Measurements from ENCODE around the gene ORC3. TPM values are rescaled to one million over a fixed set of nuclear protein-coding genes. Genes with fewer than 3 reads are reported as not detected.

ORC3 gene
- 13.3 and 19.8 TPM in 2 replicates for total RNA-seq

DNA sequence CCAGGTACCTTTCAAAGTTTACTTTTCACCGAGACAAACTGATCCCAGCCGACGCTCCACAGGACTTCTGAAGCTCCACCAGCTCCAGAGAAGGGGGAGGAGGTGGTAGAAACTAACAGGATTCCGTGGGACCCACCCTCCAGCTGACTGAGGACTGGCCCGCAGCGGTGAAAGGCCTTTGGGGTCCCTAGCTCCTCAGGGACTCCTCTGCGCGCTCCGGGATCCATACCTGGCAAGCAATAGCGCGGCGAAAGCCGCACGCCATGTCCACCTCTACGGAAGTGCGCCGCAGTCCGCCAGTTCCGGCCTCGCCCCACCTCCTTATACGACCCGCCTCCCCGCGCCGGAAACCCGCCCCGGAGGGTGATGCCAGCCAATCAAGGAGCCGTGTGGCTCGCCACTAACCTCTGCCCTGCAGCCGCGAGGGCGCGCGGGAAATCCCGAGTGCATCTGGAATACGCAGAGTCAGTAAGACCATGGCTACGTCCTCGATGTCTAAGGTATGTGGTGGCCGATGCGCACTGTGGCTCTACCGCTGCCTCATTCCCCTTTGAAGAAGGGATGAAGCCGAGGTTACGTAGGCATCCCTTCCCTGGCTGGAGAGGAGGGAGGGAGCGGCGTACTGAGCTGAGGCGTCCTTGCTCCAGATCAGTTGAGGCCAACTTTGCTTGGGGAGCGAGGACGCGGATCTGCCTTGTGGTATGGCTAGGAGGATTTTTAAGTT, at the start of gene ORC3, which contains the start of gene RARS2:
TSS of gene ORC3 (plus strand) at position 443 of the 724 bp plus-strand sequence. CDS start at position 477, 34 bp downstream.
TSS of gene RARS2 (minus strand) at position 295 of the 724 bp plus-strand sequence. CDS start at position 265, 30 bp downstream.
- DNase-seq (ENCODE audit: low read depth, low spot score) = peak; percentile 76

DNA sequence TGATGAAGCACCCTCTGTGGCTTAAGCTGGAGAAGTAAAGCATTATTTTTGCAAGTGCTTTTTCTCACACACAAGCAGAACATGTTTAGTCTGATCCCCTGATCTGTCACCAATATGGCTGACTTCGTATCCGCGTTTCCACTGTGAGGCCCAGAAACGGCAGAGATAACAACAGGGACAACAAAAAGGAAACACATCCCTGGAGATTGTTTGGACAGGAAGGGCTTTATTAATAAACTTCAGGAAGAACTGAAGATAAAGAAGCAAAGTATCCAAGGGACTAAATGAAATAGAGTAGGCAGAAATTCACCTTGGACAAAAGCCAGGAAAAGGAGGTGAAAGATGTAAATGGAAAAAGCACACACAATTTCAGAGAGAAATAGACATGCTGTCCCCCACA, 49.4 kb upstream of the ORC3 start:
- peak; percentile 57 for DNase-seq (ENCODE audit: low read depth, low spot score)

DNA sequence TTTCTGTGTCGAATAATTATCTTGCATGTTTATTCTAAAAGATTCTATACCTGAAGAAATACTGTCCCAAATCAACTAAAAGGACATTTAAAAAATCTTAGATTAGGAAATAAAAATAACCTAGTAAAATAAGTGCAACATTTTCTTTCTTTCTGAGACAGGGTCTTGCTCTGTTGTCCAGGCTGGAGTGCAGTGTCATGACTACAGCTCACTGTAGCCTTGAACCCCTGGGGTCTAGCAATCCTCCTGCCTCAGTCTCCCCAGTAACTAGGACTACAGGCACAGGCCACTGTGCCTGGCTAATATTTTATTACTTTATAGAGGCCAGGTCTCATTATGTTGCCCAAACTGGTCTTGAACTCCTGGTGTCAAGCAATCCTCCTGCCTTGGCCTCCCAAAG, 48.9 kb upstream of the ORC3 start:
- DNase-seq (ENCODE audit: low read depth, low spot score) = no peak

DNA sequence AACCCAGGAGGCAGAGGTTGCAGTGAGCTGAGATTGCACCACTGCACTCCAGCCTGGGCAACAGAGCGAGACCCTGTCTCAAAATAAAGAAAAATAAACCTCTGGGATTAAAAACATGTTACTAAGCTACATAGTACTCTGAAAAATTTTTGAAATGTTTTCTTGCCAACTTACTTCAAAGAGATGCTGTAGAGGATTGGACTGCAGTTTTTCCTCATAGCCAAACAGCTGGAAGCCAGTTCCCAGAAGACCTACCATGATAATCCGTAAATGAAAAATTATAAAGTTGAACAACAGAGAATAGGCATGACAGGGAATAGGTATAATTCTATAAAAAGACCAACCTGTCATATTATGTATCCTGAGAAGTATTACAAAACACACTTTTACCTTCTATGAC, 48.2 kb upstream of the ORC3 start:
- DNase-seq (ENCODE audit: low read depth, low spot score) = no peak

DNA sequence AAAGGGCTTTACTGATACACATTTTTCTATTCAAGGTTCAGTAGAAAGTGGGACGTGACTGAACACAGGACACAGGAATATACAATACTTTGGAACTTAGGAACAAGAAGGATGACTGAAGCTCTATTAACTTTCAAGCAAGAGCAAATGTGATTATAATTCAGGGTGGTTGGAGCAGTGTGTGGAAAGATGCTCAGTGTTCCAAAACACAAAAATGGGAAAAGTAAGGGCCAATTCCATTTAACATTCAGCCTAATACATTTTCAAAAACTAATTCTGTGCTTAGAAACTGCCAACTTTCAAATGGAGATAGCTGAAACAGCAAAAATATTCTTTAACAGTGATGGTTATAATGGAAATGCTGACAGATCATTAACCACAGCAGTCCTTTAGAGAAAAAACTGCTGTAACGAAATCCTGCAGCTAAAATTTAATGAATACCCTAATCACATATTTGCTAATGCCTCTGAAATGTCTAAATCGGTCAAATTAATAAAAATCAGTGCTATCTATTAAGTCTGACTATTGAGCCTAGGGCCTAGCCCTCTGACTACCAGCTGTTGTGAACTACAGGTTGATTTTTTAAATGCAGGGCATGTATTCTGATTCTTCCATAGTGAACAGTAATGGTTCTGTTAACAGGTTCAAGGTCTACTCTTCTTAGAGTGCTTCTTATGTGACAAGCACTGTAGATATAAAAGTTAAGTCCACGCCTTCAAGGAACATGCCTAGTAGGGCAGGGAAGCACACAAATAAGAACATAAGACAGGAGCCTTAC, 46.0 kb upstream of the ORC3 start:
- no peak for DNase-seq (ENCODE audit: low read depth, low spot score)

DNA sequence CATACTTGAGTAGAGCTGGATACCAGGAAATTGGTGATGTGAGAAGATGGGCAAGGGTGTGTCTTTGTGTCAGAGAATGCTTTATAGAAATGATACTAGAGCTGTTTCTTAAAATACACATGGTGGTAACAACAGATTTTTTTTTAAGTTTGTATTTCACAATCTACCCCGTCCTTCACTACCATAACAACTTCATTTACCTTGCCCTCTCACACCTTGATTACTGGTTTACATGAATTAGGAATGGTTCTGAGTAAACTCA, 45.5 kb upstream of the ORC3 start:
- no peak for DNase-seq (ENCODE audit: low read depth, low spot score)

DNA sequence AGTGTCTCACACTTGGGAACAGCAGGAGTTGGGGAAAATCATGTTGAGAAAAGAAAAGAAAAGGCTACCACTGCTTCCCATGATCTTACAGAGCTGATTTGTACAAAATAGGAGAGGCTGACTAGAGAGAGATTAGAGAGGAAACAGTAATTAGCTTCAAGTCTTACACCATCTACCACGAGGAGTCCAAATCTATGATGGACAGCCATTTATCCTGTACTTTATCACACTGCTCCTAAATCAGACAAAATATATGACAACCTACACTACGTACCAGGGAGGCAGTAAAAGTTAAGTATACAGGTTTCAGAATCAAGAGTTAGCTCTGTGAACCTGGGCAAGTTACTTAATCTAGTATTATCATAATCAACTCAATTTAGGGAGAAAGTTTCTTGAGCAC, 38.1 kb upstream of the ORC3 start:
- no peak for DNase-seq (ENCODE audit: low read depth, low spot score)

DNA sequence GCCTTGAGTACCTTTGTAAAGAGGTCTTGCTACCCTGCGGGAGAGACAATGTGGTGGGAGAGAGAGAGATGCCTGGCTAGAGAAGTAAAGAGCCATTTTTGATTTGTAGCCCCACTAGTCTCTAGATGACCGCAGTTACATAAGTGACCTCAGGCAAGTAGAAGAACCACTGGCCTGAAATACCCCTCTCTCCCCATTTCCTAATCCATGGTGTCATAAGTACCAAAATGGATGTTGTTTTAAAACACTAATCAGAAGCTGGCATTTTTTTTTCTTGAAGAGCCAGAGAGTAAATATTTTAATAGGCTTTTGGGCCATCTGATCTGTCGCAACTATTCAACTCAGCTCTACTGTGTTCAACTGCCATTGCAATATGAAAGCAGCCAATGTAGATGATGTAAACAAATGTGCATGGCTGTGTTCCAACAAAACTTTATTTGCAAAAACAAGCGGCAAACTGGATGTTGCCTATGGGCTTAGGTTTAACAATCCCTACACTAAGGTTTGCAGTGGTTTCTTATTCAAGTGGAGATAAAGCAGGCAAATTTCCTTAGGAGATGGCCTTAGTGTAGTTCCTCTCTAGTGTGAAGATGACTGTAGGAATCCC, 36.7 kb upstream of the ORC3 start:
- DNase-seq (ENCODE audit: low read depth, low spot score) = no peak

DNA sequence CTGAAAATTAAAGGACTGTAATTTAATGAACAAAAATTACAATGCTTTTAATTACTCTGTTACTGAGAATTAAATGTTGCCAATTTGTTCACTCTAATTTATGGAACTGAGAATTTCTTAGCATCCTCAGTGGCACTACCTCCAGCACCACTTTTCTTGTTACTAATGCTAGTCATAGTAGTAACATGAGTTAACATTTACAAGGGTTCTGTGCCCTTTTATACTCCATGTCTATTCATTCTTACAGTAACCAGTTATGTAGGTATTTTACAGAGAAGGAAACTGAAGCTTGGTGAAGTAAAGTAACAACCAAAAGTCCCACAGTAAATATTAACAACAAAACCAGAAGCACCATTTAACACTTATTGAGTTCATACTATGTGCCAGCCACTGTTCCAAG, 34.4 kb upstream of the ORC3 start:
- no peak for DNase-seq (ENCODE audit: low read depth, low spot score)

DNA sequence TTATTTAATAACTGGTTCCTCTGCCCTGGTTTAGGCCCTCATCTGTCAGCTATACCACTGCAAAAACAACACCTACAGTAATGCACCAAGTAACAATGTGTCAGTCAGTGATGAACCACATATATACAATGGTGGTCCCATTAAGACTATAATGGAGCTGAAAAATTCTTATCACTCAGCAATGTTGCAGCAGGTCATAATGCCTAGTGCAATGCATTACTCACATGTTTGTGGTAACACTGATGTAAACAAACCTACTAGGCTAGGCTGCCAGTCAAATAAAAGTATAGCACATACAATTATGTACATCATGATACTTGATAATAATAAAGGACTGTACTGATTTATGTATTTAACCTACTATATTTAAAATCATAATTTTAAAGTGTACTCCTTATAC, 31.5 kb upstream of the ORC3 start:
- DNase-seq (ENCODE audit: low read depth, low spot score) = no peak

DNA sequence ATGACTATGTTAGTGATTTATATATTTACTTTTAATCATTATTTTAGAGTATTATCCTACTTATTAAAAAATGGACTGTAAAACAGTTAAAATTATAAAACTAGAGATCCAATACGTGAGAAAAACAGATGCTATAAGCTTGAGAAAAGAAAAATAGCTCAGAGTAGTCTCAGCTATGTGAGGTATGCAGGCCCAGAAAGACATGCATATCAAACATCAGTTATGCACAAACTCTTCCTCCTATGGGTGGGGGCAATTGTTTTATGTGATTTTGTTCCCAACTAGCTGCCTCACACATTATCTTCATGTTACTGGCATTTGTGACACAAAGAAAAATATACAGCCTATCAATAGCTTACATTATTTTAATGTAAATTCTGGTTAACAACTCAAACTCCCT, 28.9 kb upstream of the ORC3 start:
- DNase-seq (ENCODE audit: low read depth, low spot score) = no peak

DNA sequence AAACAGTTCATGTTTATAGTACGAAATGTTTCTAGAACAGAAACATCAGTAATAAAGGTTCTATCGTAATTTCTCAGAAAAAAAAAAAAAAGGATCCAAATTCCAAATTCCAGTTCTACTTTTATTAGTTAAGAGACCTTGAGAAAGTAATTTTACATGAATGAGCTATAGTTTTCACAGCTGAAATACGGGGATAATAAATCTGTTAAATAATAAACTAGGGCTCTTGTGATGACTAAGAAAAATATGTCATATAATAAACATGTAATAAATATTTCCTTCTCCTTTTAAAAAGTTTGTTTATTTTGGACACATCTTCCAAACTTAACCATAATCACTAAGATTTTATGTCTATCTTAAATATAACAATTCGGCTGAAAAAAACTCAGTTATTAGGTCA, 17.9 kb upstream of the ORC3 start:
- no peak for DNase-seq (ENCODE audit: low read depth, low spot score)

DNA sequence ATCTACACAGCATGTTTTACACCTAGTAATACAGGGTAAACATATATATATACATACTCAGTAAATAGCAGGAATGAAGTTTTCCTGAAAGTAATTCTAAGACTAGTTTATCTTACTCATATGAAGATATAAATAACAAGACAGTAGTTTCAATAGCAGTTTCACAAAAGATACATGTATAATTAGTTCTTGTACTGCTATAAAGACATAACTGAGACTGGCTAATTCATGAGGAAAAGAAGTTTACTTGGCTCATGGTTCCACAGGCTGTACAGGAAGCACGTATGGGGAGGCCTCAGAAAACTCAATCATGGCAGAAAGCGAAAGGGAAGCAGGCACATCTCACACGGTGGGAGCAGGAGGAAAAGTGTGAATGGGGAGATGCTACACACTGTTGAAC, 17.1 kb upstream of the ORC3 start:
- no peak for DNase-seq (ENCODE audit: low read depth, low spot score)

DNA sequence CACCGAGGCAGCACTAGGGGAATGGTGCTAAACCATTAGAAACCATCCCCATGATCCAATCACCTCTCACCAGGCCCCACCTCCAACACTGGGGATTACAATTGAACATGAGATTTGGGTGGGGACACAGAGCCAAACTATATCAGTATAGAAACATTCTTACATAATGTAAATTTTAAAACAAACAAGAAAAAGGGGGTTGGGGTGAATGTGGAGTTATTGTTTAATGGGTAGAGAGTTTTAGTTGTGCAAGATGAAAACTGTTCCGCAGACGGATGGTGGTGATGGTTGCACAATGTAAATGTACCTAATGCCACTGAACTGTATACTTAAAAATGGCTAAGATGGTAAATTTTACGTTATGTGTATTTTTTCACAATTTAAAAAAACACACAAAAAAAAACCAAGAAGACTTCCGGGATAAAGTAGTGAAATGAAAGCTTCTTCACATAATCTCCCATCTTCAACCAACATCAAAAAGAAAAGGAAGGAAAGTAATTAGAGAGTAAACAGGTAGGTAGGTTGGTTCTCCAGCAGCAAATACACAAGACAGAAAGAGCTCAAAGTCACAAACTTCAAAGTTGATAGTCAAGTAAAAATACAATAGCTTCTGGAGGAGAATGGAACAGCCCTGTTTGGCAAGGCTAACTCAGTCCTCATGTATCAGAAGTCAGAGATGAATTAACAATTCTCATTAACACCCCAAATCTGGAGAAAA, 16.5 kb upstream of the ORC3 start:
- DNase-seq (ENCODE audit: low read depth, low spot score) = no peak

DNA sequence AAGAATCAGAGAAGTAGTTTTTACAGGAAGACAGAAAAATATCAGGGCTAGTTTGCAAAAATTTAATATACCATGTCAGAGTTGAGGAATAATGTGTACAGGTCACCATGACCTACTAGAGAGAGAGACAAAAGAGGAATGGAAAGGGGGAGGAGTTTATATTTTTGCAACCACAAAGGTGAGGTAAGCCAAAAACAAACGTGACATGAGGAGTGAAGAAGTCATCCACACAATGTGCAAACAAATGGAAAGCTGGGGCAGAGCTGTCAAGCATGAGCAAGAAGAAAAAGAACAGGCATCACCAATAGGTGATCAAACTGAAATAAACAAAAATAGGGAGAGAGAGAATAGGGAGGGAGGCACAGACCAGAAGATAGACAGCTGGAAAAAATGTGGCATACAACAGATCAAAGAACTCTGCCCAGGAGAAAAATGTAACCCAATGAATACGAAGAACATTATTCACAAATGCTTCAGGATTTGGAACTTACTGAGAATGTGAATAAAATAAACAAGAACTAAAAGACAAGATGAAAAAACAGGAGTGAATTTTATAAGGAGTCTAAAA, 15.6 kb upstream of the ORC3 start:
- no peak for DNase-seq (ENCODE audit: low read depth, low spot score)

DNA sequence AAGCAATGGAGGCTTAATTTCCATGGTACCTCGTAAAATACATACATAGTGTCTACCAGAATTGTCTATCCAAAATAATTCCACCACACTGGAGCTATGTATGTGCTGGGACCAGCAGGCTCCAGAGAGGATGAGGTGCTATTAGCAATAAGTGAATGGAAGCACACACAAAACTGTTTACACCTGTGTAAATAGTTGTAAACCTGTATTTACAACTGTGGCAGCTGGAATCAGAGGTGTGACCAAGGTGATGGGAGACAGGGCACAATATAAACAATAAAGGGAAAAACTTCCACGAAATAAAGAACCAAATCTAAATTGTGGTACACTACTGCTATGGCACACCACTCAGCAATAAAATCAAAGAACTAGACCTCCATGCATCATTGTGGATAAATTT, 14.5 kb upstream of the ORC3 start:
- DNase-seq (ENCODE audit: low read depth, low spot score) = no peak

DNA sequence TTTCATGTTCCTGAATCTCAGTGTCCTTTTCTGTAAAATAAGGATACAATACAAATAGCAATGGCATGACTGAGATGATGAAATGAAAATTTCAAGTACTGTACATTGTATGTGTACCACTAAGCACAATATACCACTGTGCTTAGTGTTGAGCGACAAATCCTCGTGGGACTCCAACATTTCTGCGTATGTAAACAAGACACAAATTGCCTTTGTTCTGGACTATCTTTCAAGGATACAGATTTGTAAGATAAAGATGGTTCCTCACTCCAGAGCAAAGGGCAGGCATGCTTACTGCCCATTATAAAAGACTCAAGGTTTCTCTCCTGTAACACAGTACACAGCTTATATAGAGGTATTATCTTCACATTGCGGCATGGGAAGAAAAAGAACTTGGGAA, 6.1 kb upstream of the ORC3 start:
- no peak for DNase-seq (ENCODE audit: low read depth, low spot score)

DNA sequence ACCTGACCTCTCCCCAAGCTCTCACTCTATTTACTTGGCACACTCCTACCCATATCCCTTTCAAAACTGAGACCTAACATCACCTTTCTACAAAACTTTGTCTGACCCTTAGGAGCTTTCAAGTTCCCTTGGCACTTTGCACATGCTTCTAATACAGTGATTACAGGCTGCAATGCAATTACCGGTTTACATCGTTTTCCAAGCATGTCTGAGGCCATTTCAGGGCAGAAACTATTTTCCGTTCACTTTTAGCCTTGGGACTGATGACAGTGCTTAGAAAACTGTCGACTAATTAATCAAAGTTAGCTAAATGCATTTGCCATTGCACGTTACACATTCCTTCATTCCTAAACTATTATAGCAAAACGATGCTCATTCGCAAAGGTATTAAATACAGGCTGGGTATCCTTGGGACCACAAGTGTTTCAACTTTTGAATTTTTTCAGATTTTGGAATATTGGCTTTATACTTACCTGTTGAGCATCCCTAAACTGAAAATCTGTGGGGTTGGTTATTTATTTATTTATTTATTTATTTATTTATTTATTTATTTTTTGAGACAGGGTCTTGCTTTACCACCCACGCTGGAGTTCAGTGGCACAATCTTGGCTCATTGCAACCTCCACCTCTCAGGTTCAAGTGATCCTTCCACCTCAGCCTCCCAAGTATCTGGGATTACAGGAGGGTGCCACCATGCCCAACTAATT, 3.4 kb upstream of the ORC3 start:
- DNase-seq (ENCODE audit: low read depth, low spot score) = no peak

DNA sequence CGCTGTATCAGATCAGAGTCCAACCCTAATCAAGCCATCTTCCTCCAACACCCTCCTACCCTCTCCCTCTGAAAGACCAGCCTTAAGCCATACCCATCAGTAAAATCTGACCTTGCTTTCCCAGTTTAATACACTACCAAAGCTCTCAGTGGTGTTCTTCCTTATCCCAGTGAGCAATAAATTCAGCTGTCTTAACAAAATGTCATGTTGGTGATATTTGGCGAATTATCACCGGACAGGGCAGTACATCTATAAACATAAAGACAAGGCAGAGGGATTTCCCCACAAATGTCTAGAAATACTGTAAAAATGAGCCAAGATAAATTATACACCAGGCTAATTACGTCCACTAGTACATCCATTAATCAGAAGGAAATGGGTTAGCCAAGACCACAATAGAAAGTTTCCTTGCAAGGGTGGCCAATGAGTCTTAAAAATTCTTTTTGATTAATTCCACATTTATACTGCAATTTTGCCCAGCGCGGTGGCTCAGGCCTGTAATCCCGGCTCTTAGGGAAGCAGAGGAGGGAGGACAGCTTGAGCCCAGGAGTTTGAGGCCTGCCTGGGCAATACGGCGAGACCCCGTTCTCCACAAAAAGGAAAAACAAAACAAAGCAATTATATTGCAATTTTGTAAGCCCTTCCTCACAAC, 1.1 kb upstream of the ORC3 start:
- DNase-seq (ENCODE audit: low read depth, low spot score) = no peak

DNA sequence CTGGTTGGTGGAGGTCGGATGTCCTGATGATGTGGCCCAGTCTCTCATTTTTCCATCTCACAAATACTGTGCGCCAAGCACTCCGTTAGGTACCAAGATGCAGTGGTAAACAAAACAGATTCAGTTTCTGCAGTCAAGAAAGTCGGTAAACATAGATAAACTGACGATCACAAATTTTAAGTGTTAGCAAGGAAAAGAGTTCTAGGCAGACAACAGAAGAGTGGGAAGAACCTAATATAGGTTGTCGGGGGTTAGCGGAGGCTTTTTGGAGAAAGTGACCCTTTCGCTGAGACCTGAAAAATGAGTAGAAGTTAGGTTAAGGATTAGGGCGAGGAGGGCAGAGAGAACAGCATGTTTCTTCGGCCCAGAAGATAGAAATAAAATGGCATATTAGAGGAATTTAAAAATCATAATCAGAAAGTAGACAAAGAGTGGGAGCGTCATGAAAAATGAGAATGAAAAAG, 514 bp downstream of the ORC3 start:
- DNase-seq (ENCODE audit: low read depth, low spot score) = no peak

DNA sequence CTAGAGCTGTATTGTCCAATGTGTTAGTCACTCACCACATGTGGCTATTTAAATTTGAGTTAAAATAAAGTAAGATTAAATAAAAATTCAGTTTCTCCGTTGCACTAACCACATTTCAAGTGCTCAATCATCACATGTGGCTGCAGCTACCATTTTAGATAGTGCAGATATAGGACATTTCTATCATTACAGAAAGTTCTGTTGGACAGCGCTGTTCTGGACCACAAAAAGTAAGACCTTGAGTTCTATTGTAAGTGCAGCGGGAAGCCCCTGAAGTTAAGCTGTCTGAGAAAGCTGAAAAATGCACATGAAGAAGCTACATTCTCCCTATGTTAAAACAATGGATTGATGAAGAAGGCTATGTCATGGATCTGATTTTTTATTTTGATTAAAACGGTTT, 1.1 kb downstream of the ORC3 start:
- no peak for DNase-seq (ENCODE audit: low read depth, low spot score)
